HAP-1 (cell line): ENCODE data around the gene GUK1.
"Not testable (repeated sequence)": the region's sequence is repeated elsewhere in the genome, so short reads cannot be mapped to it uniquely, and the experiment has no call there.

Experiments
- DNase-seq, 2 experiments: peaks; one replicate each; pipeline ENCODE4 v3.0.0-alpha.2; 2016 to 2020; ENCODE audit warnings: low spot score in 2 of 2
- H3K27me3 ChIP-seq: fragments of 250-450 bp; sonication (Bioruptor Pico); 2 replicates; pipeline ENCODE4 v1.5.1; 2020; ENCODE audit warnings: low read depth, mild to moderate bottlenecking, moderate library complexity
- H3K36me3 ChIP-seq: fragments of 250-450 bp; sonication (Bioruptor Pico); replicated peaks from 2 replicates; pipeline ENCODE4 v1.5.1; 2020; ENCODE audit warnings: mild to moderate bottlenecking
- H3K4me1 ChIP-seq: fragments of 250-450 bp; sonication (Bioruptor Pico); 2 replicates; pipeline ENCODE4 v1.5.1; 2020; ENCODE audit warnings: mild to moderate bottlenecking
- H3K4me3 ChIP-seq: fragments of 250-450 bp; sonication (Bioruptor Pico); 2 replicates; pipeline ENCODE4 v1.5.1; 2020; ENCODE audit warnings: mild to moderate bottlenecking, moderate library complexity
- H3K9me3 ChIP-seq: fragments of 250-450 bp; sonication (Bioruptor Pico); 2 replicates; pipeline ENCODE4 v1.5.1; 2020; ENCODE audit warnings: mild to moderate bottlenecking, moderate library complexity
- in situ Hi-C: fragments of 300-500 bp; cut with MboI; formaldehyde crosslinking; loops from 3 replicates; pipeline ENCODE4 v1.14.3; 2020; ENCODE audit warnings: low sequenced_read_pairs, inconsistent platforms, mixed read lengths

GUK1 gene

GRCh38 chr1:228109073-228109961, 30.8 kb upstream of the GUK1 start, which contains the start of gene MRPL55:
MRPL55 (minus strand) TSS chr1:228109299; CDS start chr1:228108260, 1,039 bp downstream.
- Histone ChIP-seq H3K36me3 (peaks cover 13% of the 10 kb centered on the region), H3K4me1 (peaks cover 2% of the 10 kb centered on the region; the same call in 1 of the 2 replicates), H3K9me3 (no peaks in the 10 kb centered on the region), H3K27me3 (no peaks in the 10 kb centered on the region), H3K4me3 (peak within 1 kb of the TSS; percentile 89)
- peak; percentile 93 to 97 for DNase-seq
- in situ Hi-C loops, result no loop called here

- Histone ChIP-seq H3K36me3 (peaks cover 13% of the 10 kb centered on the region), H3K4me1 (peaks cover 2% of the 10 kb centered on the region; the same call in 1 of the 2 replicates), H3K9me3 (no peaks in the 10 kb centered on the region), H3K27me3 (no peaks in the 10 kb centered on the region), H3K4me3 (peak overlapping the region; percentile 89)
- no peak for DNase-seq
- in situ Hi-C loops, result no loop called here
These were observed 30.1 kb upstream of the GUK1 start for GRCh38 chr1:228109962-228110488.

DNA sequence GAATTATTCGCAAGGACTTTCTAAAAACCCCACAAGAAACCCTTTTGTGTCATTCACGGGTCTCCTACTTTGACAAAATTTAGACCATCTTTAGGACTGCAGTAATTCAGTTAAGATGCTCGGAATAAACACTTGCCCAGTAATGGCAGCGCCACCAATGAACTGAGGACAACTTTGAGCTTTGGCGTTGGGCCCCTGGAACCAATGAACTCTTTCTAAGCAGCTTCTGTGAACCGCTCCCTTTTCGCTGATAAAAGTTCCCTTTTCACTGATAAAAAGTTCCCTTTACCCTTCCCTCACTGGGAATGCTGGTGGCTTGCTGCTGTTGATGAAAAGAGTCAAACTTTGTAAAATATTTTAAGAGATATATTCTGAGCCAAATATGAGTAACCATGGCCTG, 29.5 kb upstream of the GUK1 start:
- no peak for DNase-seq
- peaks cover 2% of the 10 kb centered on the region; the same call in 1 of the 2 replicates for H3K4me1 ChIP-seq
- in situ Hi-C loops, result no loop called here

DNA sequence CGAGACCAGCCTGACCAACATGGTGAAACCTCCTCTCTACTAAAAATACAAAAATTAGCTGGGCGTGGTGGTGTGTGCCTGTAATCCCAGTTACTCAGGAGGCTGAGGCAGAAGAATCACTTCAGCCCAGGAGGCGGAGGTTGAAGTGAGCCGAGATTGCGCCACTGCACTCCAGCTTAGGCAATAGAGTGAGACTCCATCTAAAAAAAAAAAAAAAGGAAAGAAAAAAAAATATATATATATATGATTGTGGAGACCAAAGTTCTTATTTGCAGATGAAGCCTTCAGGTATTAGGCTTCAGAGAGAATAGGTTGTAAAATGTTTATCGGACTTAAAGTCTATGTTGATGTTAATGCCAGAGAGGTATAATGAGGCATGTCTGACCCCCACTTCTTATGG, 28.8 kb upstream of the GUK1 start:
- H3K9me3 ChIP-seq, H3K4me1 ChIP-seq, H3K27me3 ChIP-seq, H3K4me3 ChIP-seq, H3K36me3 ChIP-seq, DNase-seq, in situ Hi-C loops: not testable (repeated sequence)

More for the DNA sequence above, 29.5 kb upstream of the GUK1 start:
- Histone ChIP-seq H3K9me3 (no peaks in the 10 kb centered on the region), H3K27me3 (no peaks in the 10 kb centered on the region), H3K4me3 (no peak overlapping the region), H3K36me3 (peaks cover 13% of the 10 kb centered on the region)

- Histone ChIP-seq H3K36me3 (peaks cover 6% of the 10 kb centered on the region), H3K4me1 (peaks cover 2% of the 10 kb centered on the region; the same call in 1 of the 2 replicates), H3K27me3 (no peaks in the 10 kb centered on the region), H3K4me3 (no peak overlapping the region), H3K9me3 (no peaks in the 10 kb centered on the region; the same call in 1 of the 2 replicates)
- no peak for DNase-seq
- in situ Hi-C loops, result no loop called here
These were observed 27.9 kb upstream of the GUK1 start for GRCh38 chr1:228112167-228112566.

GRCh38 chr1:228112617-228113016, 27.5 kb upstream of the GUK1 start:
- in situ Hi-C loops, result no loop called here

DNA sequence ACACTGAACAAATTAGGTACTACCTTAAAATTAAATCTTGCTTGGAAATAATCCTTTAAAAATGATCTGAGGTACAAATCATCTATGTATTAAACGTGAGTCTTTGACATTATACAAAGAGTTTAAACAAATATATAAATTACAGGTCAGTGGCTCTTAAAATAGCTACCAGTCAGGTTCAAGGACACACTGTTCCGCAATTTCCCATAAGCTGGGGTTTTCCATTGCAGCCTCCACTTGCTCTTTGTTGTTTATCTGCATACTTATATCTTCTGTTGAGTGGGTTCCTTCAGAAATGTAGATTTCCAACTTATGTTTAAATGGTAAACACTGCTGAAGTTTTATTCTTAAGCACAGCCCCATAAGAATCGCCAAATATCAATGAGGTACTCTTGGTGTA, 25.3 kb upstream of the GUK1 start:
- DNase-seq, result no peak
- Histone ChIP-seq H3K4me1 (no peaks in the 10 kb centered on the region), H3K36me3 (no peaks in the 10 kb centered on the region; the same call in 1 of the 2 replicates), H3K9me3 (peaks cover 10% of the 10 kb centered on the region), H3K27me3 (no peaks in the 10 kb centered on the region), H3K4me3 (no peak overlapping the region)
- in situ Hi-C loops, result no loop called here

More at GRCh38 chr1:228112617-228113016, 27.5 kb upstream of the GUK1 start:
- H3K36me3 ChIP-seq, result peaks cover 4% of the 10 kb centered on the region
- H3K4me3 ChIP-seq, result no peak overlapping the region
- H3K9me3 ChIP-seq, result no peaks in the 10 kb centered on the region; the same call in none of the 2 replicates
- peaks cover 2% of the 10 kb centered on the region; the same call in 1 of the 2 replicates for H3K4me1 ChIP-seq
- no peaks in the 10 kb centered on the region for H3K27me3 ChIP-seq
- DNase-seq, result no peak

DNA sequence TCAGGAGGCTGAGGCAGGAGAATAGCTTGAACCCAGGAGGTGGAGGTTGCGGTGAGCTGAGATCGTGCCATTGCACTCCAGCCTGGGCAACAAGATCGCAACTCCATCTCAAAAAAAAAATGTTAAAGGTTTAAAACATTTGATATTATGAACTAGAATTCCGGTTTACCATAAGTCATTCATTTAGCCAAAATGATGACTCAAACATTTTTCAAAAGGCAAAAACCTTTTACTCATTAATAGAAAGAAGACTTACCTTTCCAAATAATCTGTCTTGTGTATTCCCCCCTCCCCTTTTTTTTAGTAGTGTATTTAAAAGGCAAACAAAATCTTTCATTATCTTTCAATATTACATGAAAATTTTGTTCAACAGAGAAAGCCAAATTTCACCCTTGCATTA, 22.7 kb upstream of the GUK1 start:
- DNase-seq, result no peak
- Histone ChIP-seq H3K36me3 (no peaks in the 10 kb centered on the region; the same call in 1 of the 2 replicates), H3K9me3 (peaks cover 10% of the 10 kb centered on the region), H3K4me3 (no peak overlapping the region), H3K27me3 (no peaks in the 10 kb centered on the region), H3K4me1 (no peaks in the 10 kb centered on the region)
- in situ Hi-C loops, result no loop called here

GRCh38 chr1:228118040-228118439, 22.0 kb upstream of the GUK1 start:
- no peak for DNase-seq
- no peaks in the 10 kb centered on the region for H3K27me3 ChIP-seq
- no peaks in the 10 kb centered on the region for H3K36me3 ChIP-seq
- H3K4me1 ChIP-seq, result no peaks in the 10 kb centered on the region
- in situ Hi-C loops, result no loop called here
- H3K4me3 ChIP-seq, result no peak overlapping the region
- H3K9me3 ChIP-seq, result peaks cover 10% of the 10 kb centered on the region

DNA sequence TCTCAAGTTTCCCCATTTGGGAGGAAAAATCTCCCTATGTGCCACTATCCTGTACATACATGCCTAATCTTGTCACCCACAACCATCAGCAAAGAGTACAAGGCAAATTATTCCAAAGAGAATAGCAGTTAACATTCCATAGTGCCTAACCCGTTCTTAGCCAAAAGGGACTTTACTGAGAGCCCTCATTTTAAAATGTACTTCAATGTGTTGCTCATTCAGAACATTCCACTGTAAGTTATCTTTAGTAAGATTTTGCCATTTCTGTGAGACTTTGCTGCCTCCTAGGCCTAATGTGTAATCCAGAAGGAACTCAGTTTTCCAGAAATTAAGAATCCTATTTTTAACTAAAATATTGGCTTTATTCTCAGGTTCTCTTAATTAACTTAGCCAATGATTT, 19.7 kb upstream of the GUK1 start:
- Histone ChIP-seq H3K9me3 (peaks cover 10% of the 10 kb centered on the region), H3K27me3 (no peaks in the 10 kb centered on the region), H3K4me1 (no peaks in the 10 kb centered on the region), H3K36me3 (no peaks in the 10 kb centered on the region), H3K4me3 (no peak overlapping the region)
- no peak for DNase-seq
- in situ Hi-C loops, result no loop called here

- Histone ChIP-seq H3K36me3 (no peaks in the 10 kb centered on the region), H3K9me3 (peaks cover 10% of the 10 kb centered on the region), H3K4me1 (no peaks in the 10 kb centered on the region), H3K27me3 (no peaks in the 10 kb centered on the region), H3K4me3 (no peak overlapping the region)
- in situ Hi-C loops, result no loop called here
- no peak for DNase-seq
These were observed 19.1 kb upstream of the GUK1 start for GRCh38 chr1:228120857-228121489.

DNA sequence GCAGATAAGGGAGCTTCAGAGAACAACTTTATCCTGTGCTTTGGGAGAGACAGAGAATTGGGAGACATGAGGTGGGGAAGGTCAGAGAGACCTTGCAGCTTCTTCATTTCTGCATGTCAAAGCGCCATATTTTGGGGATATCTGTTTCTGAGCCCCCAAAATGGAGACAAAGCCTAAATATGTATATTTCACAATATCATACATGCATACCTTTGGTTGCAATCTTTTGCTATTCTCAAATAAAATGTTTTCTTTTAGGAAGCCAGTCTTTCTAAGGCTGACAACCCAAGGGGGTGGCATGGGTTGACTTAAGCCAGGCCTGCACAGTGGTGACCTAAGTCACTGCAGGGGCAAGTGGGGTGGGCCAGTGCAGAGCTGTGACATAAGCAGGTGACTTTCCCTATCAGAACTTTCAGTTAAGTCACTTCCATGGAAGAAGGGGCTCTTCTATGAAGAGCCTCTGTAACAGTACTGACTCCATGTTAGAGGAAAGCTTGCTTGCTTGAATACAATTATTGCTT, 17.1 kb upstream of the GUK1 start:
- Histone ChIP-seq H3K36me3 (no peaks in the 10 kb centered on the region), H3K9me3 (peaks cover 8% of the 10 kb centered on the region; the same call in 1 of the 2 replicates), H3K27me3 (0 out of 2 replicates have a peak, but pooled peaks cover 2% of the 10 kb centered on the region), H3K4me1 (no peaks in the 10 kb centered on the region), H3K4me3 (no peak overlapping the region)
- no peak for DNase-seq
- in situ Hi-C loops, result no loop called here

- Histone ChIP-seq H3K27me3 (0 out of 2 replicates have a peak, but pooled peaks cover 2% of the 10 kb centered on the region), H3K4me3 (no peak overlapping the region), H3K36me3 (no peaks in the 10 kb centered on the region), H3K4me1 (no peaks in the 10 kb centered on the region), H3K9me3 (peaks cover 4% of the 10 kb centered on the region; the same call in 1 of the 2 replicates)
- DNase-seq, result no peak
- in situ Hi-C loops, result no loop called here
These were observed 16.6 kb upstream of the GUK1 start for GRCh38 chr1:228123505-228123904.
